Lower lobe of right lung (tissue), 2 donors: Measurements from ENCODE around the gene DHRS13. TPM values are rescaled to one million over a fixed set of nuclear protein-coding genes. Genes with fewer than 3 reads are reported as not detected.
"Not testable (repeated sequence)": the region's sequence is repeated elsewhere in the genome, so short reads cannot be mapped to it uniquely, and the experiment has no call there.

Experiments used
- ATAC-seq, 2 donors: fragments of 200-7000 bp; cut with Tn5 transposase; one replicate each; pipeline ENCODE4 v1.9.1; 2020 to 2022; ENCODE audit warnings: mild to moderate bottlenecking in 2 of 2, moderate library complexity in 2 of 2
- DNase-seq: peaks from one replicate; pipeline ENCODE4 v3.0.0-alpha.2; 2020
- H3K27ac ChIP-seq: fragments of 200-600 bp; one replicate; pipeline ENCODE4 v1.8.0; 2022
- H3K27me3 ChIP-seq: fragments of 200-600 bp; one replicate; pipeline ENCODE4 v1.8.0; 2022; ENCODE audit warnings: low read depth
- H3K36me3 ChIP-seq: fragments of 200-600 bp; one replicate; pipeline ENCODE4 v1.8.0; 2022; ENCODE audit warnings: mild to moderate bottlenecking
- H3K4me1 ChIP-seq: fragments of 200-600 bp; one replicate; pipeline ENCODE4 v1.8.0; 2022
- H3K4me3 ChIP-seq: fragments of 200-600 bp; one replicate; pipeline ENCODE4 v1.8.0; 2022; ENCODE audit warnings: mild to moderate bottlenecking
- H3K9me3 ChIP-seq: fragments of 200-600 bp; one replicate; pipeline ENCODE4 v1.8.0; 2022
- CTCF ChIP-seq: fragments of 200-600 bp; IDR thresholded peaks from one replicate; pipeline ENCODE4 v1.8.0; 2022; ENCODE audit warnings: antibody characterized with exemption, mild to moderate bottlenecking
- intact Hi-C: fragments of 100-400 bp; cut with DNase I; formaldehyde crosslinking; loops from one replicate; pipeline ENCODE4 v1.11.0; 2022
- total RNA-seq: library from RNA; stranded (reverse); fragmentation: NEBNext Ultra II Directional; extraction: Animal tissue kit (Norgen Biotek cat#: 25700); gene quantifications from one replicate; pipeline ENCODE4 v1.2.1, GENCODE V29; 2021
- donor health status: DM: no; HTN: yes; CAD: no; lungs with severe emphysema.

Gene DHRS13
- total RNA-seq, 1 donor from 2014 or later, result 10.6 TPM

GRCh38 chr17:28906706-28907438, 4.0 kb upstream of the DHRS13 start:
- intact Hi-C loops, result no loop called here
- H3K9me3 ChIP-seq, result no peaks in the 10 kb centered on the region
- TF ChIP-seq CTCF, result no peak
- peaks cover 27% of the 10 kb centered on the region for H3K4me1 ChIP-seq
- ATAC-seq (no peak), DNase-seq (no peak)
- H3K36me3 ChIP-seq, result peaks cover 64% of the 10 kb centered on the region
- no peak overlapping the region for H3K4me3 ChIP-seq
- H3K27me3 ChIP-seq, result no peaks in the 10 kb centered on the region
- H3K27ac ChIP-seq, result no peak overlapping the region

- no peaks in the 10 kb centered on the region for H3K9me3 ChIP-seq
- no peaks in the 10 kb centered on the region for H3K27me3 ChIP-seq
- ATAC-seq (no peak), DNase-seq (no peak)
- no peak overlapping the region for H3K27ac ChIP-seq
- H3K36me3 ChIP-seq, result peaks cover 58% of the 10 kb centered on the region
- intact Hi-C loops, result no loop called here
- H3K4me3 ChIP-seq, result no peak overlapping the region
- peaks cover 29% of the 10 kb centered on the region for H3K4me1 ChIP-seq
- TF ChIP-seq CTCF, result no peak
Observed at GRCh38 chr17:28906276-28906675, 3.4 kb upstream of the DHRS13 start.

- no peak for ATAC-seq
Observed at GRCh38 chr17:28904800-28905199, 1.9 kb upstream of the DHRS13 start.

GRCh38 chr17:28903546-28903841, 615 bp upstream of the DHRS13 start:
- ATAC-seq, H3K4me3 ChIP-seq, H3K27me3 ChIP-seq, H3K9me3 ChIP-seq, intact Hi-C loops, DNase-seq: not testable (repeated sequence)
- Histone ChIP-seq H3K27ac (peak overlapping the region; percentile 89), H3K36me3 (peaks cover 30% of the 10 kb centered on the region), H3K4me1 (peaks cover 30% of the 10 kb centered on the region)

More at GRCh38 chr17:28904800-28905199, 1.9 kb upstream of the DHRS13 start:
- Histone ChIP-seq H3K9me3 (no peaks in the 10 kb centered on the region), H3K27me3 (no peaks in the 10 kb centered on the region), H3K36me3 (peaks cover 43% of the 10 kb centered on the region), H3K27ac (no peak overlapping the region), H3K4me1 (peaks cover 31% of the 10 kb centered on the region), H3K4me3 (no peak overlapping the region)
- TF ChIP-seq CTCF, result no peak
- DNase-seq, result no peak
- intact Hi-C loops, result no loop called here

- no peaks in the 10 kb centered on the region for H3K9me3 ChIP-seq
- ATAC-seq, result peak; percentile 46 to 67
- no peak for TF ChIP-seq CTCF
- peaks cover 32% of the 10 kb centered on the region for H3K4me1 ChIP-seq
- intact Hi-C loops, result no loop called here
- H3K27me3 ChIP-seq, result no peaks in the 10 kb centered on the region
- H3K4me3 ChIP-seq, result peak overlapping the region; percentile 88
- peak overlapping the region; percentile 89 for H3K27ac ChIP-seq
- DNase-seq, result peak; percentile 67
- H3K36me3 ChIP-seq, result peaks cover 17% of the 10 kb centered on the region
Observed at GRCh38 chr17:28901866-28902818, 737 bp downstream of the DHRS13 start.
